ENCODE measurements around the gene CASZ1.

Gene CASZ1

DNA sequence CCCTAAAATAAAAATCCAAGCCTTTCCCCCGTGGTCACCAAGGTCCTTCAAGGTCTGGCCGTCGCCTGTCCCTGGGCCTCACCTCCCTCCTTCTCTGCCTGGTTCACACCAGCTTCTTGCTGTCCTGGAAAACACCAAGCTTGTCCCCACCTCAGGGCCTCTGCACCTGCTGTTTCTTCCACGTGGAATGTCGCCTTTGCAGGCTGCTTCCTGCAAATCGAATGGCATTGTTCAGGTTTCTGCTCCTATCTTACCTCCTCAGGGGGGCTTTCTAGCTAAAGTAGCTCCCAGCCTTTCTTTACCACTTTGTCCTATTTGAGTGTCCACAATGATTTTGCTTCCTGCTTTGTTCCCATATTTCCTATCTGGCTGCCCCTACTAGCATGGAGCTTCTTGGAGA is 3.3 kb upstream of the CASZ1 start:
- Histone ChIP-seq H3K36me3 (ENCODE audit: insufficient read depth, low read length) (no peaks in the 10 kb centered on the region), H3K27me3 (ENCODE audit: insufficient read depth, low read length, poor library complexity) (peaks cover 66% of the 10 kb centered on the region)

GRCh38 chr1:10795276-10796021 is 997 bp downstream of the CASZ1 start:
- H3K79me2 ChIP-seq (ENCODE audit: insufficient read depth, low read length), result no peaks in the 10 kb centered on the region
- no peaks in the 10 kb centered on the region for H3K36me3 ChIP-seq (ENCODE audit: insufficient read depth, low read length)
- peak overlapping the region; percentile 33; the same call in 1 of the 2 replicates for H3K4me2 ChIP-seq (ENCODE audit: insufficient read depth, low read length)
- peaks cover 6% of the 10 kb centered on the region; the same call in 1 of the 2 replicates for H3K4me1 ChIP-seq (ENCODE audit: insufficient read depth, low read length)
- peaks cover 79% of the 10 kb centered on the region for H3K27me3 ChIP-seq (ENCODE audit: insufficient read depth, low read length, poor library complexity)
- H2AFZ ChIP-seq (ENCODE audit: low read depth, low read length), result no peak overlapping the region
- peaks cover 7% of the 10 kb centered on the region; the same call in 1 of the 2 replicates for H4K20me1 ChIP-seq (ENCODE audit: insufficient read depth, low read length)
- DNase-seq, result no peak
- ATAC-seq (ENCODE audit: insufficient read depth, low read depth), result no peak
- TF ChIP-seq EZH2 (IDR thresholded peaks at IDR 0.05; ENCODE audit: borderline replicate concordance, low read depth, low read length, severe bottlenecking) (peak; percentile 85), CTCF (IDR thresholded peaks at IDR 0.05; ENCODE audit: borderline replicate concordance, extremely low read depth, low read length, poor library complexity, severe bottlenecking) (no peak)
- H3K4me3 ChIP-seq (ENCODE audit: low read depth in 1 of 2, low read length in 2 of 2), result no peak overlapping the region
- no peak overlapping the region for H3K9ac ChIP-seq (ENCODE audit: low read depth, low read length)
- no peak overlapping the region for H3K27ac ChIP-seq (ENCODE audit: low read length)
- H3K9me3 ChIP-seq (ENCODE audit: insufficient read depth, low read length, severe bottlenecking), result no peaks in the 10 kb centered on the region

More for the DNA sequence above, 3.3 kb upstream of the CASZ1 start:
- DNase-seq (no peak), ATAC-seq (ENCODE audit: insufficient read depth, low read depth) (no peak)
- Histone ChIP-seq H4K20me1 (ENCODE audit: insufficient read depth, low read length) (peaks cover 7% of the 10 kb centered on the region; the same call in 1 of the 2 replicates), H3K4me3 (ENCODE audit: low read depth in 1 of 2, low read length in 2 of 2) (no peak overlapping the region), H3K9me3 (ENCODE audit: insufficient read depth, low read length, severe bottlenecking) (no peaks in the 10 kb centered on the region), H3K79me2 (ENCODE audit: insufficient read depth, low read length) (no peaks in the 10 kb centered on the region), H3K27ac (ENCODE audit: low read length) (no peak overlapping the region), H2AFZ (ENCODE audit: low read depth, low read length) (no peak overlapping the region), H3K4me1 (ENCODE audit: insufficient read depth, low read length) (0 out of 2 replicates have a peak, but pooled peaks cover 2% of the 10 kb centered on the region), H3K9ac (ENCODE audit: low read depth, low read length) (no peak overlapping the region), H3K4me2 (ENCODE audit: insufficient read depth, low read length) (no peak overlapping the region)
- no peak for TF ChIP-seq EZH2 (IDR thresholded peaks at IDR 0.05; ENCODE audit: borderline replicate concordance, low read depth, low read length, severe bottlenecking)
- no peak for TF ChIP-seq CTCF (IDR thresholded peaks at IDR 0.05; ENCODE audit: borderline replicate concordance, extremely low read depth, low read length, poor library complexity, severe bottlenecking)

DNA sequence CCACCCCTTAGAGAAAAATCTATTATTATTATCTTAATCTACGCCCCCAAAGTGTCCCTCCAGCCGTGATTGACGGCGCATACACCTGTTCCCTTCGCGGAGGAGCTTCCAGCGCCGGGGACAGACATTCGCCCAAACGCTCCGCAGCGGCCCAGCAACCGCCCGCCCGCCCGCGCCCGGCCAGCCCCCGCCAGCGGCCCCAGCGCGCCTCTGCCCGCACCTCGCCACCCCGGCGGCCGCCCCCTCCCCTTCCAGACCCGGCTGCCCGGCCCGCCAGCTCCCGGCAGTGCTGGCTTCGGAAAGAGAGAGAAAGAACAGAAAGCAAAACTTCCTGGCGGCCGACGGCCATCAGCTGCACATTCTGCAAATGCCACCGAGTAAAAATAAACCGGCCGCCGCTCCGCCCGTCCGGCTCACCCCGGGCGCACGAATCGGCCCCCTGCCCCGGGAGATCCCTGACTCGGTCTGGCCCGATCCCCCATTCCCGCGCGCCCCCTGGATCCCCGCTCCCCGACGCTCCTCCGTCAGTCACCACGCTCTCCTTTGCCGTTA is 1.6 kb downstream of the CASZ1 start:
- H3K4me3 ChIP-seq (ENCODE audit: low read depth in 1 of 2, low read length in 2 of 2), result no peak overlapping the region
- H3K9ac ChIP-seq (ENCODE audit: low read depth, low read length), result no peak overlapping the region
- DNase-seq, result no peak

More for the DNA sequence above, 1.6 kb downstream of the CASZ1 start:
- no peak for ATAC-seq (ENCODE audit: insufficient read depth, low read depth)
- Histone ChIP-seq H3K36me3 (ENCODE audit: insufficient read depth, low read length) (no peaks in the 10 kb centered on the region), H3K4me1 (ENCODE audit: insufficient read depth, low read length) (peaks cover 6% of the 10 kb centered on the region; the same call in 1 of the 2 replicates), H3K79me2 (ENCODE audit: insufficient read depth, low read length) (no peaks in the 10 kb centered on the region), H3K9me3 (ENCODE audit: insufficient read depth, low read length, severe bottlenecking) (no peaks in the 10 kb centered on the region), H3K27me3 (ENCODE audit: insufficient read depth, low read length, poor library complexity) (peaks cover 79% of the 10 kb centered on the region), H4K20me1 (ENCODE audit: insufficient read depth, low read length) (peaks cover 7% of the 10 kb centered on the region; the same call in 1 of the 2 replicates), H2AFZ (ENCODE audit: low read depth, low read length) (no peak overlapping the region), H3K4me2 (ENCODE audit: insufficient read depth, low read length) (peak overlapping the region; percentile 33; the same call in 1 of the 2 replicates), H3K27ac (ENCODE audit: low read length) (no peak overlapping the region)
- no peak for TF ChIP-seq CTCF (IDR thresholded peaks at IDR 0.05; ENCODE audit: borderline replicate concordance, extremely low read depth, low read length, poor library complexity, severe bottlenecking)
- TF ChIP-seq EZH2 (IDR thresholded peaks at IDR 0.05; ENCODE audit: borderline replicate concordance, low read depth, low read length, severe bottlenecking), result no peak

All from DND-41 (cell line).